ENCODE measurements around the gene KIF20B.

Gene KIF20B

DNA sequence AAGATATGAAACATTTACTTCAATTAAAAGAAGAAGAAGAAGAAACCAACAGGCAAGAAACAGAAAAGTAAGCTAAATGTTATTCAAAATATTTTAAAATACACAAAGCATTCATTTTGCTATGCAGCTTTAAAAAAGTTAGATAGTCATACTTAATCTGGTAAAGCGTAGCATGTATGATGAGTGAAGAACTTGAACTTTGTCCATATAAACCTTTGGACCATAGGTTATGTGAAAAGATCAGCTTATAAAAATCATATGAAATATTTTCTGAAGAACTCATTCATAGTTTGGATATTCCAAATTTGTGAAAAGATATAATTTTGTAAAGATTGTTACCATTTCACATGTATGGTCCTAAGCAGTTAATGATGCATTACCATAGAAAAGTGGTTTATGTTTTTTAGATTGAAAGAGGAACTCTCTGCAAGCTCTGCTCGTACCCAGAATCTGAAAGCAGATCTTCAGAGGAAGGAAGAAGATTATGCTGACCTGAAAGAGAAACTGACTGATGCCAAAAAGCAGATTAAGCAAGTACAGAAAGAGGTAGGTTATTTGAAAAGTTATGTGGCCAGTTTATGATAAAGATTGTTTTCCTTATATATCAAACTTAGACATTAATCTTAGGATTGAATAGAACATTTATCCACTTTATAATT, 37.3 kb downstream of the KIF20B start:
- 0% methylated on average over 1 of the region's 2 CpGs for WGBS (ENCODE audit: insufficient coverage)
- Histone ChIP-seq H3K9me3 (ENCODE audit: control extremely low read depth in 1 of 5, control insufficient read depth in 4 of 5, insufficient read depth in 2 of 5, low read depth in 1 of 5, low read length in 4 of 5) (no peaks in the 10 kb centered on the region), H3K36me3 (ENCODE audit: control insufficient read depth in 4 of 4, insufficient read depth in 4 of 4, low read length in 3 of 4) (peaks cover 2 to 29% (median 5%) of the 10 kb centered on the region in 4 experiments), H3K27me3 (replicated peaks in 2 of 5; ENCODE audit: control insufficient read depth in 4 of 5, insufficient read depth in 5 of 5, low read length in 4 of 5) (no peaks in the 10 kb centered on the region), H3K4me1 (ENCODE audit: control extremely low read depth in 1 of 4, control insufficient read depth in 4 of 4, insufficient read depth in 4 of 4, low read length in 3 of 4) (peaks cover 0 to 11% (median 3%) of the 10 kb centered on the region in 4 experiments), H3K4me3 (ENCODE audit: control insufficient read depth in 1 of 7, extremely low read depth in 1 of 7, insufficient read depth in 4 of 7, low read depth in 2 of 7, low read length in 6 of 7) (no peak overlapping the region), H3K27ac (ENCODE audit: insufficient read depth in 1 of 2, low read depth in 1 of 2, low read length in 2 of 2, poor library complexity in 1 of 2, severe bottlenecking in 2 of 2) (no peak overlapping the region)
- POLR2A ChIA-PET = no interaction called here
- CTCF ChIA-PET = interaction anchor here (0.7 kb wide), 1 partner anchor 1932 kb away, joined by 3 read pairs; no protein-coding TSS in a partner anchor
- peak; percentile 24 to 69 (median 61) for DNase-seq

GRCh38 chr10:89741126-89741762, 39.9 kb downstream of the KIF20B start:
- ChIA-PET POLR2A (no interaction called here), CTCF (interaction anchor here (1.0 kb wide), 1 partner anchor 13 kb away, joined by 3 read pairs; no protein-coding TSS in a partner anchor)
- Histone ChIP-seq H3K27me3 (replicated peaks in 2 of 5; ENCODE audit: control insufficient read depth in 4 of 5, insufficient read depth in 5 of 5, low read length in 4 of 5) (no peaks in the 10 kb centered on the region), H3K4me3 (ENCODE audit: control insufficient read depth in 1 of 7, extremely low read depth in 1 of 7, insufficient read depth in 4 of 7, low read depth in 2 of 7, low read length in 6 of 7) (no peak overlapping the region), H3K4me1 (ENCODE audit: control extremely low read depth in 1 of 4, control insufficient read depth in 4 of 4, insufficient read depth in 4 of 4, low read length in 3 of 4) (peaks cover 0 to 11% (median 3%) of the 10 kb centered on the region in 4 experiments), H3K36me3 (ENCODE audit: control insufficient read depth in 4 of 4, insufficient read depth in 4 of 4, low read length in 3 of 4) (peaks cover 3 to 40% (median 10%) of the 10 kb centered on the region in 4 experiments), H3K27ac (ENCODE audit: insufficient read depth in 1 of 2, low read depth in 1 of 2, low read length in 2 of 2, poor library complexity in 1 of 2, severe bottlenecking in 2 of 2) (no peak overlapping the region), H3K9me3 (ENCODE audit: control extremely low read depth in 1 of 5, control insufficient read depth in 4 of 5, insufficient read depth in 2 of 5, low read depth in 1 of 5, low read length in 4 of 5) (peaks cover 0 to under 1% (median 0%) of the 10 kb centered on the region in 5 experiments)
- no peak for DNase-seq
- 93% methylated on average over 3 of the region's 4 CpGs for WGBS (ENCODE audit: insufficient coverage)

DNA sequence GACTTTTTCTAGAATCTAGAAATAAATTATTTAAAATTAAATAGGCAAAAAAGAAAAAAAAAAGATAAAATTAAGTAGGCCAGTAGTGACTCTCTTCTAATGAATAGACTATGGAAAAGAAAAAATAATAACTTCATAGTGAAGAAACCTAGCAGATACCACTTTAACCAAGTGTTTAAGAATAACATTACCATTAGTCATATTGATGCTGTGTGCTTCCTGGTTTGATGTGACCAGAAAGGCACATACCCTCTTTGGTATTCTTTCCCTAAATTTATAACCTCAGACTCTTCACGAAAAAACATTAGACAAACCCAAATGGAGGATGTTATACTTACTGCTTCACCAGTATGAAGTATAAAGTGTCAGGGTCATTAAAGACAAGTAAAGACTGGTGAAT, 42.6 kb downstream of the KIF20B start:
- peaks cover 0 to 4% (median 0%) of the 10 kb centered on the region in 4 experiments for H3K4me1 ChIP-seq (ENCODE audit: control extremely low read depth in 1 of 4, control insufficient read depth in 4 of 4, insufficient read depth in 4 of 4, low read length in 3 of 4)
- WGBS (ENCODE audit: insufficient coverage) = no CpG with 5 or more reads among the region's 1 CpG
- POLR2A ChIA-PET = no interaction called here
- DNase-seq = no peak
- CTCF ChIA-PET = no interaction called here
- H3K36me3 ChIP-seq (ENCODE audit: control insufficient read depth in 4 of 4, insufficient read depth in 4 of 4, low read length in 3 of 4) = peaks cover 3 to 29% (median 11%) of the 10 kb centered on the region in 4 experiments
- no peaks in the 10 kb centered on the region for H3K27me3 ChIP-seq (replicated peaks in 2 of 5; ENCODE audit: control insufficient read depth in 4 of 5, insufficient read depth in 5 of 5, low read length in 4 of 5)
- H3K9me3 ChIP-seq (ENCODE audit: control extremely low read depth in 1 of 5, control insufficient read depth in 4 of 5, insufficient read depth in 2 of 5, low read depth in 1 of 5, low read length in 4 of 5) = peaks cover 0 to 4% (median 0%) of the 10 kb centered on the region in 5 experiments
- H3K27ac ChIP-seq (ENCODE audit: insufficient read depth in 1 of 2, low read depth in 1 of 2, low read length in 2 of 2, poor library complexity in 1 of 2, severe bottlenecking in 2 of 2) = no peak overlapping the region
- H3K4me3 ChIP-seq (ENCODE audit: control insufficient read depth in 1 of 7, extremely low read depth in 1 of 7, insufficient read depth in 4 of 7, low read depth in 2 of 7, low read length in 6 of 7) = no peak overlapping the region

- Histone ChIP-seq H3K27me3 (replicated peaks in 2 of 5; ENCODE audit: control insufficient read depth in 4 of 5, insufficient read depth in 5 of 5, low read length in 4 of 5) (no peaks in the 10 kb centered on the region), H3K36me3 (ENCODE audit: control insufficient read depth in 4 of 4, insufficient read depth in 4 of 4, low read length in 3 of 4) (peaks cover 5 to 27% (median 11%) of the 10 kb centered on the region in 4 experiments), H3K27ac (ENCODE audit: insufficient read depth in 1 of 2, low read depth in 1 of 2, low read length in 2 of 2, poor library complexity in 1 of 2, severe bottlenecking in 2 of 2) (no peak overlapping the region), H3K4me3 (ENCODE audit: control insufficient read depth in 1 of 7, extremely low read depth in 1 of 7, insufficient read depth in 4 of 7, low read depth in 2 of 7, low read length in 6 of 7) (no peak overlapping the region), H3K9me3 (ENCODE audit: control extremely low read depth in 1 of 5, control insufficient read depth in 4 of 5, insufficient read depth in 2 of 5, low read depth in 1 of 5, low read length in 4 of 5) (peaks cover 0 to 4% (median 0%) of the 10 kb centered on the region in 5 experiments), H3K4me1 (ENCODE audit: control extremely low read depth in 1 of 4, control insufficient read depth in 4 of 4, insufficient read depth in 4 of 4, low read length in 3 of 4) (no peaks in the 10 kb centered on the region)
- ChIA-PET CTCF (no interaction called here), POLR2A (no interaction called here)
- 99% methylated on average over 7 of the region's 7 CpGs for WGBS (ENCODE audit: insufficient coverage)
- no peak for DNase-seq
Measured at GRCh38 chr10:89745903-89746302, 44.5 kb downstream of the KIF20B start.

- peaks cover 0 to 4% (median 0%) of the 10 kb centered on the region in 5 experiments for H3K9me3 ChIP-seq (ENCODE audit: control extremely low read depth in 1 of 5, control insufficient read depth in 4 of 5, insufficient read depth in 2 of 5, low read depth in 1 of 5, low read length in 4 of 5)
- H3K4me3 ChIP-seq (ENCODE audit: control insufficient read depth in 1 of 7, extremely low read depth in 1 of 7, insufficient read depth in 4 of 7, low read depth in 2 of 7, low read length in 6 of 7) = no peak overlapping the region
- H3K27ac ChIP-seq (ENCODE audit: insufficient read depth in 1 of 2, low read depth in 1 of 2, low read length in 2 of 2, poor library complexity in 1 of 2, severe bottlenecking in 2 of 2) = no peak overlapping the region
- no peaks in the 10 kb centered on the region for H3K27me3 ChIP-seq (replicated peaks in 2 of 5; ENCODE audit: control insufficient read depth in 4 of 5, insufficient read depth in 5 of 5, low read length in 4 of 5)
- peak in 2 of 3 donors; percentile 24 to 54 for DNase-seq
- CTCF ChIA-PET = no interaction called here
- no CpG with 5 or more reads among the region's 1 CpG for WGBS (ENCODE audit: insufficient coverage)
- H3K36me3 ChIP-seq (ENCODE audit: control insufficient read depth in 4 of 4, insufficient read depth in 4 of 4, low read length in 3 of 4) = peaks cover 10 to 17% (median 14%) of the 10 kb centered on the region in 4 experiments
- POLR2A ChIA-PET = no interaction called here
- H3K4me1 ChIP-seq (ENCODE audit: control extremely low read depth in 1 of 4, control insufficient read depth in 4 of 4, insufficient read depth in 4 of 4, low read length in 3 of 4) = no peaks in the 10 kb centered on the region
Measured at GRCh38 chr10:89750441-89750840, 49.1 kb downstream of the KIF20B start.

DNA sequence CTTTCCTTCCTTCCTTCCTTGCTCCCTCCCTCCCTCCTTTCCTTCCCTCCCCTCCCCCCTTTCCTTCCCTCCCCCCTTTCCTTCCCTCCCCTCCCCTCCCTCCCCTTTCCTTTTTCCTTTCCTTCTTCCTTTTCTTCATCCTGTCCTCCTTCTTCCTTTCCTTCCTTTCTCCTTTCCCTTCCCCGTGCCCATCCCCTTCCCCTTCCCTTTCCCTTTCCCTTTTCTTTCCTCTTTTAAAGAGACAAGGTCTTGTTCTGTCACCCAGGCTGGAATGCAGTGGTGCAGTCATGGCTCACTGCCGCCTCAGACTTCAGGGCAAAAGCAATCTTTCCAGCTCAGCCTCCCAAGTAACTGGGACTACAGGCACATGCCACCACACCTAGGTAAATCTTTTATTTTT, 54.0 kb downstream of the KIF20B start:
- H3K4me1 ChIP-seq (ENCODE audit: control extremely low read depth in 1 of 4, control insufficient read depth in 4 of 4, insufficient read depth in 4 of 4, low read length in 3 of 4) = no peaks in the 10 kb centered on the region
- no peaks in the 10 kb centered on the region for H3K9me3 ChIP-seq (ENCODE audit: control extremely low read depth in 1 of 5, control insufficient read depth in 4 of 5, insufficient read depth in 2 of 5, low read depth in 1 of 5, low read length in 4 of 5)
- no peaks in the 10 kb centered on the region for H3K27me3 ChIP-seq (replicated peaks in 2 of 5; ENCODE audit: control insufficient read depth in 4 of 5, insufficient read depth in 5 of 5, low read length in 4 of 5)
- peaks cover 3 to 29% (median 16%) of the 10 kb centered on the region in 4 experiments for H3K36me3 ChIP-seq (ENCODE audit: control insufficient read depth in 4 of 4, insufficient read depth in 4 of 4, low read length in 3 of 4)
- POLR2A ChIA-PET = no interaction called here
- WGBS (ENCODE audit: insufficient coverage) = 100% methylated on average over 2 of the region's 2 CpGs
- H3K27ac ChIP-seq (ENCODE audit: insufficient read depth in 1 of 2, low read depth in 1 of 2, low read length in 2 of 2, poor library complexity in 1 of 2, severe bottlenecking in 2 of 2) = no peak overlapping the region
- CTCF ChIA-PET = no interaction called here
- DNase-seq = no peak
- H3K4me3 ChIP-seq (ENCODE audit: control insufficient read depth in 1 of 7, extremely low read depth in 1 of 7, insufficient read depth in 4 of 7, low read depth in 2 of 7, low read length in 6 of 7) = no peak overlapping the region

GRCh38 chr10:89759531-89759930, 58.1 kb downstream of the KIF20B start:
- H3K9me3 ChIP-seq (ENCODE audit: control extremely low read depth in 1 of 5, control insufficient read depth in 4 of 5, insufficient read depth in 2 of 5, low read depth in 1 of 5, low read length in 4 of 5) = no peaks in the 10 kb centered on the region
- CTCF ChIA-PET = no interaction called here
- no peak overlapping the region for H3K4me3 ChIP-seq (ENCODE audit: control insufficient read depth in 1 of 7, extremely low read depth in 1 of 7, insufficient read depth in 4 of 7, low read depth in 2 of 7, low read length in 6 of 7)
- H3K36me3 ChIP-seq (ENCODE audit: control insufficient read depth in 4 of 4, insufficient read depth in 4 of 4, low read length in 3 of 4) = peaks cover 9 to 54% (median 29%) of the 10 kb centered on the region in 4 experiments
- H3K4me1 ChIP-seq (ENCODE audit: control extremely low read depth in 1 of 4, control insufficient read depth in 4 of 4, insufficient read depth in 4 of 4, low read length in 3 of 4) = no peaks in the 10 kb centered on the region
- no peak overlapping the region for H3K27ac ChIP-seq (ENCODE audit: insufficient read depth in 1 of 2, low read depth in 1 of 2, low read length in 2 of 2, poor library complexity in 1 of 2, severe bottlenecking in 2 of 2)
- no peaks in the 10 kb centered on the region for H3K27me3 ChIP-seq (replicated peaks in 2 of 5; ENCODE audit: control insufficient read depth in 4 of 5, insufficient read depth in 5 of 5, low read length in 4 of 5)
- POLR2A ChIA-PET = no interaction called here
- DNase-seq = no peak
- WGBS (ENCODE audit: insufficient coverage) = no CpG with 5 or more reads among the region's 1 CpG

Data from common myeloid progenitor, CD34-positive (primary cell).